ENCODE results near the gene PIPOX. TPM values are rescaled to one million over a fixed set of nuclear protein-coding genes. Genes with fewer than 3 reads are reported as not detected.

PIPOX gene
- total and polyA plus RNA-seq, 3 experiments from 2014 or later: 0.99 to 2.2 (median 1.8) TPM

- Mint-ChIP-seq H3K9me3 (no peaks in the 10 kb centered on the region), H3K27ac (no peak overlapping the region), H3K4me3 (no peak overlapping the region), H3K36me3 (peaks cover 0 to 93% (median 8%) of the 10 kb centered on the region in 3 donors), H3K4me1 (no peaks in the 10 kb centered on the region), H3K27me3 (no peaks in the 10 kb centered on the region)
- DNase-seq: no peak
- POLR2A ChIA-PET: no interaction called here
- CTCF ChIA-PET: interaction anchor here (1.2 to 2.8 kb wide), 4 partner anchors 10 to 126 kb away, joined by 3 to 12 read pairs (median 5); no protein-coding TSS in a partner anchor
- Histone ChIP-seq H3K9me3 (ENCODE audit: low read length) (no peaks in the 10 kb centered on the region), H3K27ac (ENCODE audit: low read depth, low read length) (no peak overlapping the region), H3K4me1 (ENCODE audit: insufficient read depth, low read length) (no peaks in the 10 kb centered on the region), H3K36me3 (ENCODE audit: insufficient read depth, low read length) (peaks cover 71% of the 10 kb centered on the region), H3K27me3 (ENCODE audit: insufficient read depth, low read length, poor library complexity, severe bottlenecking) (no peaks in the 10 kb centered on the region), H3K4me3 (ENCODE audit: low read length) (no peak overlapping the region)
These were observed 48.8 kb downstream of the PIPOX start for GRCh38 chr17:29091606-29092289.

DNA sequence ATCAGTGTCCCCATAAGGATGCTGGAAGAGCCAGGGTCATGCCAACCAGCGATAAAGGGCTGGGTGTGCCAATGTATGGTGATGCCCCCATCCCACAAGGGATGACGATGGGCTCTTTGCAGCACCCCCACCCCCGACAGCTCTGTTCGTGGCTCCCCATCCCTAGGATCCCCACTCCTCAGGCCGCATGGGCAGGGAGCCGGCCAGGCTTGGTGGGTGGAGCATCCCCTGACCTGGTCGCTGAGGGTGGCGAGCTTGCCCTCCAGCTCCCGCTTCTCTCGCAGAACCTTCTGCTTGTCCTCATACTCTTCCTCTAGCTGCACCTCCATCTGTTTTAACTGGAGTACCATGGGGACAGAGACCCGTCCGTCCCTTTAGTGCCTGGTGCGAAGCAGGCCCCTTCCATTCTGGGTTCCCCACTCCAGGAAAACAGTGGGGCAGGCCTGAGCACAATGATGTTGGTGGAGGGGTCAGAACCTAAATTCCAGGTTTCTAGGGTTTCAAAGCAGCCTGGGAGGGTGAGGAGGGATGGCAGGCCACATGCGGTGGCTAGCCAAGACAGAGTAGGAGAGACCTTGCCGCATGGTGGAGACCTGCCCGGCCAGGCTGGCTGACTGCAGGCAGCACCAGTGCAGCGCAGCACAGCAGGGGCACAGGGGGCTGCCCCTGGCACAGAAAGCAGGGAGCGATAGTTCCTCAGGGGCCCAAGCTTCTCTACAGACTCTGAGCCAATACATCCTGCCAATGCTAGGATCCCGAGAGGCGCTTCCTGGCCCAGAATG lies 50.3 kb downstream of the PIPOX start:
- peak overlapping the region in 1 of 8 donors; percentile 26 for H3K27ac Mint-ChIP-seq
- ChIA-PET CTCF (interaction anchor here (2.2 to 2.8 kb wide), 2 partner anchors 23 to 128 kb away, joined by 6 to 12 read pairs; no protein-coding TSS in a partner anchor), POLR2A (no interaction called here)
- H3K36me3 Mint-ChIP-seq: peaks cover 0 to 95% (median 10%) of the 10 kb centered on the region in 3 donors
- peak overlapping the region in 1 of 7 donors; percentile 49 for H3K4me3 Mint-ChIP-seq
- Histone ChIP-seq H3K9me3 (ENCODE audit: low read length) (no peaks in the 10 kb centered on the region), H3K4me1 (ENCODE audit: insufficient read depth, low read length) (no peaks in the 10 kb centered on the region), H3K27me3 (ENCODE audit: insufficient read depth, low read length, poor library complexity, severe bottlenecking) (no peaks in the 10 kb centered on the region), H3K4me3 (ENCODE audit: low read length) (no peak overlapping the region), H3K27ac (ENCODE audit: low read depth, low read length) (no peak overlapping the region), H3K36me3 (ENCODE audit: insufficient read depth, low read length) (peaks cover 74% of the 10 kb centered on the region)
- H3K4me1 Mint-ChIP-seq: no peaks in the 10 kb centered on the region
- H3K27me3 Mint-ChIP-seq: no peaks in the 10 kb centered on the region
- no peak for DNase-seq
- H3K9me3 Mint-ChIP-seq: no peaks in the 10 kb centered on the region

DNA sequence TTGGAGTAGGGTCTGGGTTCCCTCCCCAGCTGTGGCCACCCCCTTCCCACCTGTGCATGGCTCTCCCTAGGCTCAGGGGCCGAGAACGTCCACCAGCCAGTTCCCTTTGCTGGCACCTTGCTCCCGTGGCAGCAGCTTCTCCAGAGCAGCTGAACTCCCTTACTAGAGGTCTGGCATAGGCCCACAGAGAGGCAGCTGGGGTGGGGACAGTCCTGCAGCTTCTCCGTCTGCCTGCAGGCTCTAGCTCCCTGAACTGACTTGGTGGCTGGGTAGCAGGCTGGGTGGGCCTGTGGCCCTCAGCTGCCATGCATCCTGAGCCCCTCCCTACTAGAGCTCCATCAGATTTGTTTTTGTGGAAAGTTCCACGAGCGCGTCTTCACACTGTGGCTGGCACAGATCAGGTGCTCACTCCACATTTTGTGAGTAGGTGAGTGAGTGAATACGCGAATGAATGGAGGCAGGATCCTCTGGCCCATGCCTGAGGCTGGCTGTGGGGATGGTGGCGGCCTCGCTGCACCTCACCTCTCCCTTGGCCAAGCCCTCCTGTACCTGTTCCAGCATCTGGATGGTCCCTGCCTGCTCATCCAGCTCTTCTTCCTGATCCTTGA lies 51.3 kb downstream of the PIPOX start:
- Mint-ChIP-seq H3K36me3 (peaks cover 0 to 96% (median 8%) of the 10 kb centered on the region in 3 donors), H3K9me3 (no peaks in the 10 kb centered on the region), H3K4me1 (no peaks in the 10 kb centered on the region), H3K27ac (peak overlapping the region in 1 of 8 donors; percentile 27), H3K4me3 (no peak overlapping the region), H3K27me3 (no peaks in the 10 kb centered on the region)
- no peaks in the 10 kb centered on the region for H3K27me3 ChIP-seq (ENCODE audit: insufficient read depth, low read length, poor library complexity, severe bottlenecking)
- H3K9me3 ChIP-seq (ENCODE audit: low read length): no peaks in the 10 kb centered on the region
- H3K4me1 ChIP-seq (ENCODE audit: insufficient read depth, low read length): no peaks in the 10 kb centered on the region
- no peak overlapping the region for H3K4me3 ChIP-seq (ENCODE audit: low read length)
- ChIA-PET POLR2A (no interaction called here), CTCF (interaction anchor here (0.9 to 2.8 kb wide), 3 partner anchors 22 to 129 kb away, joined by 3 to 12 read pairs (median 6); no protein-coding TSS in a partner anchor)
- no peak overlapping the region for H3K27ac ChIP-seq (ENCODE audit: low read depth, low read length)
- no peak for DNase-seq
- H3K36me3 ChIP-seq (ENCODE audit: insufficient read depth, low read length): peaks cover 78% of the 10 kb centered on the region

DNA sequence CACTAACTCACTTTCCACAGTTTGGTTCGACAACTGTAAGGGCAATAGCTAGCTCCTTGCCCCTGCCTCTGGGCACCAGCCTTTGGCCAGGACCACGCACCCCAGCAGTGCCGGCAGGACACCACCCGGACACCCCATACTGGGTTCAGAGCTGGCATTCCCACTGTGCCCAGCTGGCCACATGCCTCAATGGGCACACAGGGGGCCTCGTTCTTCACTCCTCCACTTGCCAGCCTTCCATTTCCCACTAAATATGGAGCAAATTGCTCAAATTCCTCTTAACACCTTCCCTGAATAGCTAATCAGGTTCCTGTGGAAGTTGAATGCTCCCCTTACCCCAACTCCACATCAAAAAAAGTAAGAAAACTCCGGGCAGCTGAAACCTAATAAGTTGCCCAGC lies 52.5 kb downstream of the PIPOX start:
- POLR2A ChIA-PET: no interaction called here

GRCh38 chr17:29096094-29096493 lies 53.2 kb downstream of the PIPOX start:
- POLR2A ChIA-PET: no interaction called here
- Mint-ChIP-seq H3K36me3 (peaks cover 0 to 94% (median 7%) of the 10 kb centered on the region in 3 donors), H3K27ac (no peak overlapping the region), H3K4me1 (no peaks in the 10 kb centered on the region), H3K9me3 (no peaks in the 10 kb centered on the region), H3K4me3 (no peak overlapping the region), H3K27me3 (no peaks in the 10 kb centered on the region)
- H3K4me3 ChIP-seq (ENCODE audit: low read length): no peak overlapping the region
- no peaks in the 10 kb centered on the region for H3K4me1 ChIP-seq (ENCODE audit: insufficient read depth, low read length)
- no peak for DNase-seq
- CTCF ChIA-PET: interaction anchor here (1.5 kb wide), 1 partner anchor 21 kb away, joined by 5 read pairs; no protein-coding TSS in a partner anchor
- peaks cover 73% of the 10 kb centered on the region for H3K36me3 ChIP-seq (ENCODE audit: insufficient read depth, low read length)
- no peak overlapping the region for H3K27ac ChIP-seq (ENCODE audit: low read depth, low read length)
- no peaks in the 10 kb centered on the region for H3K9me3 ChIP-seq (ENCODE audit: low read length)
- no peaks in the 10 kb centered on the region for H3K27me3 ChIP-seq (ENCODE audit: insufficient read depth, low read length, poor library complexity, severe bottlenecking)

More for the DNA sequence above, 52.5 kb downstream of the PIPOX start:
- H3K9me3 Mint-ChIP-seq: no peaks in the 10 kb centered on the region
- no peaks in the 10 kb centered on the region for H3K9me3 ChIP-seq (ENCODE audit: low read length)
- no peak overlapping the region for H3K4me3 Mint-ChIP-seq
- H3K27ac Mint-ChIP-seq: no peak overlapping the region
- no peaks in the 10 kb centered on the region for H3K4me1 Mint-ChIP-seq
- no peaks in the 10 kb centered on the region for H3K27me3 ChIP-seq (ENCODE audit: insufficient read depth, low read length, poor library complexity, severe bottlenecking)
- H3K36me3 ChIP-seq (ENCODE audit: insufficient read depth, low read length): peaks cover 80% of the 10 kb centered on the region
- peaks cover 0 to 96% (median 7%) of the 10 kb centered on the region in 3 donors for H3K36me3 Mint-ChIP-seq
- no peaks in the 10 kb centered on the region for H3K27me3 Mint-ChIP-seq
- CTCF ChIA-PET: interaction anchor here (1.5 to 2.2 kb wide), 2 partner anchors 20 to 22 kb away, joined by 5 to 6 read pairs; no protein-coding TSS in a partner anchor
- H3K27ac ChIP-seq (ENCODE audit: low read depth, low read length): no peak overlapping the region
- H3K4me3 ChIP-seq (ENCODE audit: low read length): no peak overlapping the region
- DNase-seq: no peak
- no peaks in the 10 kb centered on the region for H3K4me1 ChIP-seq (ENCODE audit: insufficient read depth, low read length)

- Histone ChIP-seq H3K9me3 (ENCODE audit: low read length) (no peaks in the 10 kb centered on the region), H3K27me3 (ENCODE audit: insufficient read depth, low read length, poor library complexity, severe bottlenecking) (no peaks in the 10 kb centered on the region), H3K36me3 (ENCODE audit: insufficient read depth, low read length) (peaks cover 56% of the 10 kb centered on the region), H3K27ac (ENCODE audit: low read depth, low read length) (no peak overlapping the region), H3K4me1 (ENCODE audit: insufficient read depth, low read length) (no peaks in the 10 kb centered on the region), H3K4me3 (ENCODE audit: low read length) (no peak overlapping the region)
- CTCF ChIA-PET: interaction anchor here (0.8 to 1.9 kb wide), 4 partner anchors 13 to 25 kb away, joined by 3 to 12 read pairs (median 4); no protein-coding TSS in a partner anchor
- DNase-seq: no peak
- no peaks in the 10 kb centered on the region for H3K9me3 Mint-ChIP-seq
- H3K4me1 Mint-ChIP-seq: peaks cover 0 to 8% (median 2%) of the 10 kb centered on the region in 3 donors
- H3K36me3 Mint-ChIP-seq: peaks cover 9 to 91% (median 17%) of the 10 kb centered on the region in 3 donors
- H3K27ac Mint-ChIP-seq: peak overlapping the region in 2 of 8 donors; percentile 29 to 43
- POLR2A ChIA-PET: no interaction called here
- H3K27me3 Mint-ChIP-seq: no peaks in the 10 kb centered on the region
- no peak overlapping the region for H3K4me3 Mint-ChIP-seq
These were observed 56.6 kb downstream of the PIPOX start for GRCh38 chr17:29099527-29099926.

GRCh38 chr17:29100296-29100695 lies 57.4 kb downstream of the PIPOX start:
- Mint-ChIP-seq H3K4me1 (peaks cover 0 to 9% (median 2%) of the 10 kb centered on the region in 3 donors), H3K27ac (peak overlapping the region in 3 of 8 donors; percentile 12 to 24 (median 12)), H3K27me3 (no peaks in the 10 kb centered on the region), H3K4me3 (no peak overlapping the region), H3K36me3 (peaks cover 11 to 88% (median 19%) of the 10 kb centered on the region in 3 donors), H3K9me3 (no peaks in the 10 kb centered on the region)
- no peak overlapping the region for H3K27ac ChIP-seq (ENCODE audit: low read depth, low read length)
- ChIA-PET POLR2A (no interaction called here), CTCF (interaction anchor here (0.8 to 1.9 kb wide), 4 partner anchors 9 to 24 kb away, joined by 3 to 12 read pairs (median 5); no protein-coding TSS in a partner anchor)
- no peaks in the 10 kb centered on the region for H3K9me3 ChIP-seq (ENCODE audit: low read length)
- H3K36me3 ChIP-seq (ENCODE audit: insufficient read depth, low read length): peaks cover 50% of the 10 kb centered on the region
- no peaks in the 10 kb centered on the region for H3K27me3 ChIP-seq (ENCODE audit: insufficient read depth, low read length, poor library complexity, severe bottlenecking)
- DNase-seq: no peak
- H3K4me3 ChIP-seq (ENCODE audit: low read length): no peak overlapping the region
- no peaks in the 10 kb centered on the region for H3K4me1 ChIP-seq (ENCODE audit: insufficient read depth, low read length)
